GM12875 (cell line): ENCODE results near the gene COL6A5.

Experiments
- H3K4me3 ChIP-seq: one replicate; pipeline ENCODE4 v1.5.1; 2011; ENCODE audit warnings: low read depth, low read length, control low read depth
- CTCF ChIP-seq: IDR thresholded peaks from 2 replicates; pipeline ENCODE4 v1.5.1; 2011; ENCODE audit warnings: low read depth, mild to moderate bottlenecking, control low read depth, inconsistent platforms, low read length, moderate library complexity, borderline replicate concordance; ENCODE audit not compliant: insufficient read depth

COL6A5 gene

GRCh38 chr3:130465521-130465920 lies 120.0 kb downstream of the COL6A5 start:
- no peak overlapping the region for H3K4me3 ChIP-seq
- no peak for TF ChIP-seq CTCF

GRCh38 chr3:130468311-130468710 lies 122.8 kb downstream of the COL6A5 start:
- TF ChIP-seq CTCF: no peak
- H3K4me3 ChIP-seq: no peak overlapping the region

GRCh38 chr3:130470126-130470525 lies 124.7 kb downstream of the COL6A5 start:
- H3K4me3 ChIP-seq: no peak overlapping the region
- TF ChIP-seq CTCF: no peak

- no peak for TF ChIP-seq CTCF
- H3K4me3 ChIP-seq: no peak overlapping the region
Measured at GRCh38 chr3:130473416-130473815, 127.9 kb downstream of the COL6A5 start.

- TF ChIP-seq CTCF: peak; percentile 24; the same call in 1 of the 2 replicates
- H3K4me3 ChIP-seq: no peak overlapping the region
Measured at GRCh38 chr3:130480736-130481135, 135.3 kb downstream of the COL6A5 start.

GRCh38 chr3:130488288-130488687 lies 142.8 kb downstream of the COL6A5 start:
- no peak overlapping the region for H3K4me3 ChIP-seq
- no peak for TF ChIP-seq CTCF

- H3K4me3 ChIP-seq: no peak overlapping the region
- TF ChIP-seq CTCF: no peak
Measured at GRCh38 chr3:130488769-130489450, 143.4 kb downstream of the COL6A5 start.
